ENCODE measurements around the gene PPM1F.

The PPM1F gene

GRCh38 chr22:21975273-21975672, 22.6 kb upstream of the PPM1F start:
- no peak for DNase-seq

- no peak for DNase-seq
These were observed 21.5 kb upstream of the PPM1F start for GRCh38 chr22:21974058-21974649.

- no peak for DNase-seq
These were observed 20.2 kb upstream of the PPM1F start for GRCh38 chr22:21972806-21973205.

- DNase-seq = no peak
These were observed 19.7 kb upstream of the PPM1F start for GRCh38 chr22:21972293-21972779.

- DNase-seq = no peak
These were observed 19.2 kb upstream of the PPM1F start for GRCh38 chr22:21971858-21972275.

- DNase-seq = no peak
These were observed 18.4 kb upstream of the PPM1F start for GRCh38 chr22:21970800-21971617.

- no peak for DNase-seq
These were observed 17.6 kb upstream of the PPM1F start for GRCh38 chr22:21970037-21970799.

DNA sequence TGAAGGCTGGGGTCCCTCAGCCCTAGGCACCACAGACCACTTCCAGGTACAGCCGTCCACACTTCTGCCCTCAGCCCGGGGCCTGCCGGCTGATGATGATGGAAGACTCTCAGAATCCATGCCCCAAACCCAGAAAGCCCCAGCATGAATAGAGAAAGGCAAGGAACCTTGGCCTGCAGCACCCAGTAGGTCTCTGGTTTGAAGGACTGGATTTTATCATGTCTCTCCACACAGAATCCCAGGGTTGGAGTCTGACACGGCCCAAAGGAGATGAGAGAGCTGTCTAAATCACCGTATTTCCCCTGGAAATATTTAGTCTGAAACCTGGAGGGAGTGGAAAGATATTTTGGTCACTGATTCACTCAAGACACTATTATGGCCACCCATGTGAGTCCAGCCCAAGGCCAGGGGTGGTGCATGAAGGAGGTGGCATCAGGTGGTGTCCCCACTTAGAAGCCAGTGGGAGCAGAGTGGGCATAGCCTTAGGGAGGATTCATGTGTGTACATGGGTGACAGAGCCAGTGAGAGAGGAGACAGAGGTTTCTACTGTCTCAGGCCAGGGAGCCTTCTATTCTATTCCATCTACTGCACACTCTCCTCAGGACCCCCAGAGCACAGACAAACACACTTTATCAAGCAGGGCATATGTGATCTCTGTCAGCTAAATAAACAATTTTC, 15.9 kb upstream of the PPM1F start:
- no peak for DNase-seq

GRCh38 chr22:21967693-21968271, 15.1 kb upstream of the PPM1F start:
- DNase-seq = no peak

DNA sequence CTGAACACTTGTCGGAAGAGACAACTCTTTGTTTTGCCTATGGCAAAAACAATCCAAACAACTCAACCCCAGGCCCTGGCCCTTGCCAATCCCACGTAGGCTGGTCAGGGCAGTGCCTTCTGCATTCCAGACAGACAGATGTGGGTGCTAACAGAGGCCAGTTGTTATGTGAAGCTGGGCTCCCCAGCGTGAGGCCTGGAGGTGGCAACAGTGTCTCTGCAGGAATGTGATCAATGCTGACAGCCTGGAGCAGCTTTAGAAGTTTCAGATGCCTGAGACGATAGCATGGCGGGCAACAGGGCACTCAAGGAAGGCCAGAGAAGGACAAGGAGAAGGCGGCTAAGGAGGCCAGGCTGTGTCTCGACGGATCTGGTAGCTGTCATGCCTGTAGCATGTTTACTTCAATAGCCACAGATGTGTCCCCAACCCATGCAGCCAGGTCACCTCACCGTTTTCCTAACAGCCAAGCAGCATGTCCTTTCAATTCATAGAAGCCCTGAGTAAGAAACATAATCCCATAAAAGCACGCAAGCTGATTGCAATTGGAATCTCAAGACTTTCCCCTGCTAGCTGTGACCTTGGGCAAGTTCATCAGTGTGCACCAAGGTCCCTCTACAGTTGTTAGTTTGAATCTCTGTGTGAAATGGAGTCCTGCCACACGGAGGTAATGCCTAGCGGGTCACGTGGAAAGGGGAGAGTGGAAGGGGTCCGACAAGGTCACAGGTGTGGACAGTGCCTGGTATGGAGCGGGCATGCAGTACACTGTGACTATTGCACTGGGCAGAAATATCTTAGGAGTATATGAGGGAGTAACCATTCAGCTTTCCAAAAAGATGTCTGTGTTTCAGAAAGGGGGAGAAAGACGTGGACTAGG, 14.2 kb upstream of the PPM1F start:
- no peak for DNase-seq

GRCh38 chr22:21965762-21966288, 13.2 kb upstream of the PPM1F start:
- no peak for DNase-seq

DNA sequence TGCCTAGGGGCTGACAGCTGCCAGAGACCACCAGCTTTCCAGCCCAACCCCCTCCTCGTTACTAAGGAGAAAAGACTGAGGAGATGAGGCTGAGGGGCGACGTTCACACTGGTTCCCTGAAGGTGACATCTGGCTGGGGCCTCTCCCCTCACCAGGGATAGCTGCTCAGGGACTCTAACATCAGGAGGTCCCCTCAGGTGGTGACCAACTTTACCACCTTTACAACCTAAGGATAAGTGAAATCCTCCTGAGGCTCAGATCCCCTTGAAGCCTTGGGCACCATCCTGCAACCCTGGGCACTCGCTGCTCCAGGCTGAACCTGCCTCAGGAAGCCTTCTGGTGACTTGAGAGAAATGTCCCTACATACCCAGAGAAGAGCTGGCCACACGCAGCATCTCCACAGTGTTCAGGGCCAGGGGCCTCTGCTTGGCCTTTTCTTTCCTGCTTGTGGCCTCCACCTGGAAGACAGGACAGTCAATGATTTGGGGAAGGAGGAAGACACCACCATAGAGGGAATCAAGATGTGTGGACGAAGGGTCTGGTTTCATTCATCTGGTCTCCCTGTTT, 12.4 kb upstream of the PPM1F start:
- no peak for DNase-seq

- DNase-seq = no peak
These were observed 11.6 kb upstream of the PPM1F start for GRCh38 chr22:21964234-21964633.

- DNase-seq = no peak
These were observed 11.2 kb upstream of the PPM1F start for GRCh38 chr22:21963790-21964211.

DNA sequence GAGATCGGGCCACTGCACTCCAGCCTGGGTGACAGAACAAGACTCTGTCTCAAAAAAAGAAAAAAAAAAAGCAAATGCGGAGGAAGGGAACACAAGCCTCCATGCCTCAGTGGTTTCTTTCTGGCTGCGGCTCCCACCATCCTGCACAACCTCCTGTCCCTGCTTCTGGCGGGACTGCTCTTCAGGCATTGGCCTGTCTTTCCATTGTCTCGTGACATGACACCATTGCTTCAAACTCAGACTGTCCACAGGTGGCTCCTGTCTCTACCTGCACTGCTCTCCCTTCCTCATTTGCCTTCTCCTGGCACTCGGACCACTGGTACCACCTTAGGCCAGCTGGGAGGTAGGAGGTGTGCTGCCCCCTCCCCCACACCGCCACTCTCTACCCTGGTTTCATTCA, 10.6 kb upstream of the PPM1F start:
- DNase-seq = no peak

- no peak for DNase-seq
These were observed 10.0 kb upstream of the PPM1F start for GRCh38 chr22:21962655-21962949.

GRCh38 chr22:21961886-21962654, 9.4 kb upstream of the PPM1F start:
- no peak for DNase-seq

GRCh38 chr22:21961127-21961867, 8.6 kb upstream of the PPM1F start:
- DNase-seq = no peak
